K562 (cell line): Measurements from ENCODE around the gene SLC28A1. TPM values are rescaled to one million over a fixed set of nuclear protein-coding genes. Genes with fewer than 3 reads are reported as not detected.

ENCODE experiments used
- ATAC-seq: fragments of 200-7000 bp; cut with Tn5 transposase; 3 replicates; pipeline ENCODE4 v1.9.1; 2020; ENCODE audit warnings: moderate library complexity
- BruUV-seq: library from RNA; stranded (reverse); fragments of 400-500 nt; replicated peaks from 2 replicates; lab custom pipeline; 2021; lab: Mats Ljungman, UMichigan
- CTCF ChIA-PET: fragments of 300-600 bp; formaldehyde crosslinking; extraction: SDS; loops from one replicate; lab custom pipeline; 2021; ENCODE audit warnings: low intra/inter-chr PET ratio; lab: Yijun Ruan, JAX
- POLR2A ChIA-PET: fragments of 300-600, 350-650 bp; sonication (Branson Sonifier 250); formaldehyde crosslinking; extraction: SDS; loops from one replicate; lab custom pipeline; 2021; ENCODE audit warnings: antibody characterized with exemption, inconsistent platforms; lab: Yijun Ruan, JAX
- DNase-seq, 4 experiments: peaks; one replicate each; pipeline versions ENCODE4 v3.0.0 to v3.0.0-alpha.2; 2011 to 2018; ENCODE audit warnings: low spot score in 3 of 4, mixed read lengths in 3 of 4; ENCODE audit errors: extremely low read depth in 1 of 4
- FAIRE-seq: peaks from 2 replicates; lab custom pipeline; 2011; peaks lifted over from hg19 to GRCh38; lab: Jason Lieb, UNC
- H2AFZ ChIP-seq: 2 replicates; pipeline ENCODE4 v1.6.0; 2011; ENCODE audit warnings: low read depth, low read length, control low read depth, inconsistent platforms
- H3K27ac ChIP-seq: fragments of 200-600 bp; 3 replicates; pipeline ENCODE4 v1.8.0; 2011; ENCODE audit warnings: low read depth, mild to moderate bottlenecking, control low read depth, inconsistent platforms, low read length, moderate library complexity, mixed read lengths; ENCODE audit errors: extremely low read depth
- H3K27me3 ChIP-seq, 2 experiments: fragments of 300-600 bp in 1 of 2; 2 replicates in 1 of 2; 3 replicates in 1 of 2; pipeline versions ENCODE4 v1.6.0 to v1.8.0; 2011; ENCODE audit warnings: inconsistent platforms in 2 of 2, low read length in 2 of 2, mild to moderate bottlenecking in 1 of 2, mixed read lengths in 1 of 2, moderate library complexity in 1 of 2; ENCODE audit not compliant: control insufficient read depth in 2 of 2, insufficient read depth in 2 of 2
- H3K36me3 ChIP-seq: fragments of 300-600 bp; 3 replicates; pipeline ENCODE4 v1.8.0; 2011; ENCODE audit warnings: mild to moderate bottlenecking, low read length, inconsistent platforms; ENCODE audit not compliant: control insufficient read depth, insufficient read depth
- H3K4me1 ChIP-seq, 2 experiments: fragments of 200-600 bp in 1 of 2; replicated peaks in 1 of 2; 2 replicates in 1 of 2; 3 replicates in 1 of 2; pipeline versions ENCODE4 v1.5.1 to v1.8.0; 2011; ENCODE audit warnings: inconsistent platforms in 2 of 2, low read length in 2 of 2, mild to moderate bottlenecking in 1 of 2, mixed read lengths in 1 of 2, moderate library complexity in 1 of 2; ENCODE audit not compliant: control insufficient read depth in 2 of 2, insufficient read depth in 2 of 2
- H3K4me2 ChIP-seq: 2 replicates; pipeline ENCODE4 v1.6.1; 2011; ENCODE audit warnings: low read length, control low read depth, inconsistent platforms, mixed read lengths; ENCODE audit not compliant: insufficient read depth
- H3K4me3 ChIP-seq: fragments of 200-600 bp; sonication (generic), shearing (Covaris generic); 2 replicates; pipeline ENCODE4 v1.5.1; 2016; ENCODE audit warnings: control low read depth, inconsistent platforms
- H3K79me2 ChIP-seq: fragments of 200-600 bp; 3 replicates; pipeline ENCODE4 v1.8.0; 2011; ENCODE audit warnings: low read length, inconsistent platforms; ENCODE audit not compliant: control insufficient read depth, insufficient read depth
- H3K9ac ChIP-seq, 2 experiments: 2 replicates each; pipeline versions ENCODE4 v1.6.0 to v1.6.1; 2011; ENCODE audit warnings: low read depth in 2 of 2, low read length in 2 of 2, control low read depth in 1 of 2, inconsistent platforms in 1 of 2, mild to moderate bottlenecking in 1 of 2, mixed read lengths in 1 of 2; ENCODE audit not compliant: insufficient read depth in 1 of 2
- H3K9me1 ChIP-seq: one replicate; pipeline ENCODE4 v1.6.0; 2011; ENCODE audit warnings: inconsistent platforms, mild to moderate bottlenecking, low read length, moderate library complexity; ENCODE audit not compliant: control insufficient read depth, insufficient read depth
- H3K9me3 ChIP-seq: replicated peaks from 2 replicates; pipeline ENCODE4 v1.5.1; 2011; ENCODE audit warnings: low read depth, low read length, inconsistent platforms; ENCODE audit not compliant: control insufficient read depth, insufficient read depth
- H4K20me1 ChIP-seq: replicated peaks from 2 replicates; pipeline ENCODE4 v1.6.1; 2011; ENCODE audit warnings: low read length, inconsistent platforms, mixed read lengths; ENCODE audit not compliant: control insufficient read depth, insufficient read depth
- BRD9 ChIP-seq: fragments of 450-650 bp; IDR thresholded peaks from 2 replicates; pipeline ENCODE4 v1.6.1; 2018; ENCODE audit warnings: low read depth; ENCODE audit not compliant: partially characterized antibody
- CEBPG ChIP-seq, 3 experiments: fragments of 200-800 bp in 1 of 3; sonication (Bioruptor generic) in 1 of 3; sonication (generic) in 1 of 3; formaldehyde crosslinking in 1 of 3; IDR thresholded peaks in 2 of 3; conservative IDR thresholded peaks in 1 of 3; 2 replicates each; pipeline versions ENCODE4 v1.6.1 to v1.8.0; 2016 to 2022; ENCODE audit warnings: missing compliant biosample characterization in 2 of 3, missing genetic modification characterization in 2 of 3, mild to moderate bottlenecking in 1 of 3, missing genetic modification reagents in 1 of 3
- E2F6 ChIP-seq, 2 experiments: IDR thresholded peaks; 2 replicates each; pipeline ENCODE4 v1.6.1; 2011; ENCODE audit warnings: borderline replicate concordance in 1 of 2, control low read depth in 1 of 2, low read depth in 1 of 2, low read length in 1 of 2, mild to moderate bottlenecking in 1 of 2, mixed read lengths in 1 of 2, moderate library complexity in 1 of 2; ENCODE audit not compliant: insufficient read depth in 1 of 2, insufficient read length in 1 of 2, poor library complexity in 1 of 2, severe bottlenecking in 1 of 2; ENCODE audit errors: extremely low read depth in 1 of 2
- EP400 ChIP-seq: fragments of 450-650 bp; IDR thresholded peaks from 2 replicates; pipeline ENCODE4 v1.6.1; 2017; ENCODE audit warnings: antibody characterized with exemption, mild to moderate bottlenecking, moderate library complexity
- ESRRB ChIP-seq: fragments of 250-450 bp; sonication (Bioruptor Pico); IDR thresholded peaks from 2 replicates; pipeline ENCODE4 v1.5.0; 2020; ENCODE audit warnings: mild to moderate bottlenecking, moderate library complexity, borderline replicate concordance
- FOXJ3 ChIP-seq: sonication (generic); formaldehyde crosslinking; IDR thresholded peaks from 2 replicates; pipeline ENCODE4 v1.4.0; 2020; ENCODE audit warnings: mild to moderate bottlenecking, missing genetic modification reagents
- MCM2 ChIP-seq: fragments of 450-650 bp; IDR thresholded peaks from 2 replicates; pipeline ENCODE4 v1.6.1; 2017; ENCODE audit warnings: low read depth, mild to moderate bottlenecking
- MLLT1 ChIP-seq, 2 experiments: fragments of 450-650 bp; IDR thresholded peaks; 2 replicates each; pipeline ENCODE4 v1.6.1; 2016
- NFATC3 ChIP-seq: fragments of 450-650 bp; IDR thresholded peaks from 2 replicates; pipeline ENCODE4 v1.6.1; 2017; ENCODE audit warnings: mild to moderate bottlenecking
- POLR2H ChIP-seq: IDR thresholded peaks from 2 replicates; pipeline ENCODE4 v1.6.1; 2016; ENCODE audit warnings: missing genetic modification characterization, low read depth, mild to moderate bottlenecking, control low read depth, missing compliant biosample characterization, moderate library complexity
- RBM25 ChIP-seq: fragments of 200-400 bp; formaldehyde crosslinking; IDR thresholded peaks from 2 replicates; pipeline ENCODE4 v1.6.1; 2018; ENCODE audit warnings: low read length, low read depth, moderate library complexity; ENCODE audit not compliant: severe bottlenecking
- SMARCE1 ChIP-seq: fragments of 450-650 bp; IDR thresholded peaks from 2 replicates; pipeline ENCODE4 v1.7.1; 2016; ENCODE audit warnings: mild to moderate bottlenecking
- TAF1 ChIP-seq: IDR thresholded peaks from 2 replicates; pipeline ENCODE4 v1.6.1; 2011; ENCODE audit warnings: mild to moderate bottlenecking, low read length, moderate library complexity; ENCODE audit not compliant: insufficient read depth, control insufficient read depth, severe bottlenecking; ENCODE audit errors: extremely low read depth
- TCFL5 ChIP-seq: fragments of 250-450 bp; sonication (Bioruptor Pico); conservative IDR thresholded peaks from 2 replicates; pipeline ENCODE4 v1.6.1; 2021; ENCODE audit warnings: mild to moderate bottlenecking, moderate library complexity, matching md5 sums
- XRCC3 ChIP-seq: fragments of 450-650 bp; IDR thresholded peaks from 2 replicates; pipeline ENCODE4 v1.6.1; 2017; ENCODE audit warnings: mild to moderate bottlenecking, moderate library complexity
- ZFP36 ChIP-seq: fragments of 150-350 bp; IDR thresholded peaks from 2 replicates; pipeline ENCODE4 v1.6.1; 2018; ENCODE audit warnings: low read length, low read depth; ENCODE audit not compliant: partially characterized antibody
- ZNF449 ChIP-seq: fragments of 250-450 bp; sonication (Bioruptor Pico); IDR thresholded peaks from 2 replicates; pipeline ENCODE4 v1.8.0; 2022; ENCODE audit warnings: moderate library complexity, mild to moderate bottlenecking, inconsistent platforms
- ZNF57 ChIP-seq: fragments of 450-650 bp; formaldehyde crosslinking; IDR thresholded peaks from 2 replicates; pipeline ENCODE4 v1.4.0; 2020; ENCODE audit warnings: mild to moderate bottlenecking, moderate library complexity
- WGBS: fragments of 100-300 bp; shearing (Covaris generic); methylation state at CpG from one replicate; pipeline ENCODE4 v1.1.6; 2016; ENCODE audit warnings: low coverage, mixed read lengths; ENCODE audit not compliant: insufficient coverage; ENCODE audit errors: missing lambda C conversion rate; 5-methylcytosine and 5-hydroxymethylcytosine counted together
- in situ Hi-C: fragments of 300-500 bp; cut with MboI; formaldehyde crosslinking; loops from 4 replicates; pipeline ENCODE4 v1.15.0; 2018; ENCODE audit warnings: inconsistent platforms, mixed read lengths
- intact Hi-C: fragments of 100-400 bp; cut with micrococcal nuclease; formaldehyde crosslinking; loops from 2 replicates; pipeline ENCODE4 v1.14.2; 2022
- polyA plus RNA-seq, 8 experiments: library from polyadenylated mRNA; depleted of rRNA in 4 of 8; stranded (reverse) in 5 of 8; unstranded in 3 of 8; fragments of >200 nt; fragmentation: Nextera tagmentation in 2 of 8; fragmentation: Illumina TruSeq in 1 of 8; extraction: Ambion mirVana in 2 of 8; extraction: Trizol in 1 of 8; gene quantifications; 2 replicates each; pipeline versions ENCODE4 v1.2.1 to v1.2.3, GENCODE V29; 2011 to 2014; ENCODE audit warnings: inconsistent platforms in 1 of 8, missing spikeins in 1 of 8
- total RNA-seq, 7 experiments: library from RNA; depleted of rRNA in 6 of 7; stranded (reverse); fragments of >200 nt in 6 of 7; fragmentation: Illumina TruSeq in 2 of 7; extraction: Trizol in 2 of 7; gene quantifications; 2 replicates each; pipeline versions ENCODE4 v1.2.1 to v1.2.3, GENCODE V29; 2011 to 2021; ENCODE audit warnings: low replicate concordance in 1 of 7

The SLC28A1 gene
- total and polyA plus RNA-seq, 9 of the 15 experiments (the other 6 are each of a cell fraction or from before 2014, with no cell fraction given): 0.04 TPM; not detected in 8

- H3K27me3 ChIP-seq: peaks cover 22 to 58% of the 10 kb centered on the region in 2 experiments; a peak in 4 of 5 replicates
- in situ Hi-C loops: no loop called here
- no peaks in the 10 kb centered on the region for H3K79me2 ChIP-seq
- H3K4me3 ChIP-seq: no peak overlapping the region
- no peak overlapping the region for H3K9ac ChIP-seq
- no peak overlapping the region for H3K4me2 ChIP-seq
- TF ChIP-seq ESRRB (CRISPR knock-in tag): no peak
- no peak for TF ChIP-seq NFATC3
- no peak for TF ChIP-seq BRD9
- no peak for TF ChIP-seq RBM25
- TF ChIP-seq TCFL5: no peak
- TF ChIP-seq POLR2H (tag): no peak
- TF ChIP-seq SMARCE1: no peak
- TF ChIP-seq FOXJ3 (CRISPR knock-in tag): no peak
- TF ChIP-seq TAF1: no peak
- no peak for TF ChIP-seq ZFP36
- no peak for TF ChIP-seq ZNF449 (CRISPR knock-in tag)
- no peak for TF ChIP-seq MCM2
- no peak for TF ChIP-seq MLLT1 (IDR thresholded peaks at IDR 0.05)
- no peak for TF ChIP-seq XRCC3
- TF ChIP-seq EP400: no peak
- TF ChIP-seq E2F6 (IDR thresholded peaks at IDR 0.05; ENCODE audit: borderline replicate concordance in 1 of 2, extremely low read depth in 1 of 2, insufficient read depth in 1 of 2, insufficient read length in 1 of 2, low read depth in 1 of 2, low read length in 1 of 2, poor library complexity in 1 of 2, severe bottlenecking in 1 of 2): no peak
- no peak for TF ChIP-seq CEBPG (CRISPR knock-in tag; IDR thresholded peaks at IDR 0.05)
- no peak for TF ChIP-seq CEBPG (tag; conservative IDR thresholded peaks at IDR 0.05 in 1 of 2, IDR thresholded peaks at IDR 0.05 in 1 of 2)
- TF ChIP-seq ZNF57: no peak
- POLR2A ChIA-PET: no interaction called here
- no peaks in the 10 kb centered on the region for H3K36me3 ChIP-seq
- no peaks in the 10 kb centered on the region for H3K9me3 ChIP-seq
- no peak overlapping the region for H2AFZ ChIP-seq
- WGBS: 15% methylated on average over 15 of the region's 15 CpGs
- DNase-seq (no peak), ATAC-seq (no peak), FAIRE-seq (no peak)
- H4K20me1 ChIP-seq: no peaks in the 10 kb centered on the region; the same call in 1 of the 2 replicates
- peaks cover 0 to 9% of the 10 kb centered on the region in 2 experiments; a peak in 3 of 5 replicates for H3K4me1 ChIP-seq
- no TSS peak for BruUV-seq
- H3K9me1 ChIP-seq: no peaks in the 10 kb centered on the region
- CTCF ChIA-PET: no interaction called here
- intact Hi-C loops: loop anchor here (5.0 kb wide), 1 partner anchor 68 kb away; no protein-coding TSS in a partner anchor
- no peak overlapping the region for H3K27ac ChIP-seq
Observed at GRCh38 chr15:84859651-84860050, 24.8 kb upstream of the SLC28A1 start.
